Measurements from ENCODE around the gene EPX.
"Not testable (repeated sequence)": the region's sequence is repeated elsewhere in the genome, so short reads cannot be mapped to it uniquely, and the experiment has no call there.

The EPX gene, protein sequence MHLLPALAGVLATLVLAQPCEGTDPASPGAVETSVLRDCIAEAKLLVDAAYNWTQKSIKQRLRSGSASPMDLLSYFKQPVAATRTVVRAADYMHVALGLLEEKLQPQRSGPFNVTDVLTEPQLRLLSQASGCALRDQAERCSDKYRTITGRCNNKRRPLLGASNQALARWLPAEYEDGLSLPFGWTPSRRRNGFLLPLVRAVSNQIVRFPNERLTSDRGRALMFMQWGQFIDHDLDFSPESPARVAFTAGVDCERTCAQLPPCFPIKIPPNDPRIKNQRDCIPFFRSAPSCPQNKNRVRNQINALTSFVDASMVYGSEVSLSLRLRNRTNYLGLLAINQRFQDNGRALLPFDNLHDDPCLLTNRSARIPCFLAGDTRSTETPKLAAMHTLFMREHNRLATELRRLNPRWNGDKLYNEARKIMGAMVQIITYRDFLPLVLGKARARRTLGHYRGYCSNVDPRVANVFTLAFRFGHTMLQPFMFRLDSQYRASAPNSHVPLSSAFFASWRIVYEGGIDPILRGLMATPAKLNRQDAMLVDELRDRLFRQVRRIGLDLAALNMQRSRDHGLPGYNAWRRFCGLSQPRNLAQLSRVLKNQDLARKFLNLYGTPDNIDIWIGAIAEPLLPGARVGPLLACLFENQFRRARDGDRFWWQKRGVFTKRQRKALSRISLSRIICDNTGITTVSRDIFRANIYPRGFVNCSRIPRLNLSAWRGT

GRCh38 chr17:58192612-58193011 lies at the start of gene EPX:
TSS of gene EPX (plus strand) at chr17:58192726. CDS start at chr17:58192847, 121 bp downstream.
- no peak for DNase-seq (ENCODE audit: low read depth)
- H3K4me3 ChIP-seq (ENCODE audit: low read depth, low read length), result no peak within 1 kb of the TSS
- TF ChIP-seq CTCF (IDR thresholded peaks at IDR 0.05; ENCODE audit: low read depth, low read length, missing control alignments), result no peak

GRCh38 chr17:58143335-58143734 lies 49.2 kb upstream of the EPX start:
- DNase-seq (ENCODE audit: low read depth), result not testable (repeated sequence)

GRCh38 chr17:58144801-58145200 lies 47.7 kb upstream of the EPX start:
- no peak for DNase-seq (ENCODE audit: low read depth)
- H3K4me3 ChIP-seq (ENCODE audit: low read depth, low read length), result no peak overlapping the region
- no peak for TF ChIP-seq CTCF (IDR thresholded peaks at IDR 0.05; ENCODE audit: low read depth, low read length, missing control alignments)

More at GRCh38 chr17:58143335-58143734, 49.2 kb upstream of the EPX start:
- not testable (repeated sequence) for H3K4me3 ChIP-seq (ENCODE audit: low read depth, low read length)

- no peak within 1 kb of the TSS for H3K4me3 ChIP-seq (ENCODE audit: low read depth, low read length)
- no peak for DNase-seq (ENCODE audit: low read depth)
- TF ChIP-seq CTCF (IDR thresholded peaks at IDR 0.05; ENCODE audit: low read depth, low read length, missing control alignments), result no peak
These were observed 44.5 kb upstream of the EPX start, which contains the start of gene OR4D1 for GRCh38 chr17:58147930-58148434. TSS of gene OR4D1 (plus strand) at chr17:58148384. CDS start at chr17:58155154, 6,770 bp downstream.

- no peak for DNase-seq (ENCODE audit: low read depth)
- no peak overlapping the region for H3K4me3 ChIP-seq (ENCODE audit: low read depth, low read length)
- TF ChIP-seq CTCF (IDR thresholded peaks at IDR 0.05; ENCODE audit: low read depth, low read length, missing control alignments), result no peak
These were observed 43.9 kb upstream of the EPX start for GRCh38 chr17:58148609-58149008.

DNA sequence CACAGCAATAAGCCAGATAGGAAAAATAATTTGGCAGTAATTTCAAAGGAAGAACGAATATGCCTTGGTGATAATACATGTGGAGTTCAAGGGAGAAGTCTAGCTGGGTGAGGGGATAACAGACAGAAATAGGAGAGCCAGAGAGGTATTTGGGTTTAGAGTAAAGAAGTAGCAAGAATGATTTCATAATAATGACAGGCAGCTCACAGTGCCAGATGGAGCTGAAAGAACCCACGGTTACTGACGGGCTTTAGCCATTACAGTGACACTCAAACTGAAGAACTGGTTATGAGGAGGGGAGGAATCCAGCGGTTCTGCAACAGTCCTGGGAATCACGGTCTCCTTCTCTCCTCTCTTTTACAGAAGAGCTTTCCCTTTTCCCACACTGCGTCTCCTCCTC lies 42.1 kb upstream of the EPX start:
- no peak for TF ChIP-seq CTCF (IDR thresholded peaks at IDR 0.05; ENCODE audit: low read depth, low read length, missing control alignments)
- no peak overlapping the region for H3K4me3 ChIP-seq (ENCODE audit: low read depth, low read length)
- DNase-seq (ENCODE audit: low read depth), result no peak

DNA sequence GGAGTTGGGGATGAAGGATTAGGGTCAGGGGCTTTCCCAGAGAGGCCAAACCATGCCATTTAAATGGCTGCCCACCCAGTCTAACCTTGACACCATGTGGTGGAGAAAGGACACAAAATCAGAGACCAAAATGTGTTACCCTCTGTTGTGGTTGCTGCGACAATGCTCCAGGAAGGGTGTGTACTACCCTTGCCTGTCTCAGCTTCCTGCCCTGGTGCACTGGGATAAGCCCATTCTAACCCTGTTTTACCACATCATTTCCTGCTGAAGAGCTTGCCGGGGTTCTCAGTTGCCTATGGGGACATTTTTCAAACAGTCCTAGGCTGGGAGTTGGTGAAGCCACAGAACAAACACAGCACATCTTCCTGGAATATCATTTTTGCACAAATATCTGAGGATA lies 39.5 kb upstream of the EPX start:
- no peak for TF ChIP-seq CTCF (IDR thresholded peaks at IDR 0.05; ENCODE audit: low read depth, low read length, missing control alignments)
- no peak for DNase-seq (ENCODE audit: low read depth)
- no peak overlapping the region for H3K4me3 ChIP-seq (ENCODE audit: low read depth, low read length)

Measured in GM12864 (cell line).